HCEC 1CT (cell line): ENCODE data around the gene RPUSD3.
"Not testable (repeated sequence)": the region's sequence is repeated elsewhere in the genome, so short reads cannot be mapped to it uniquely, and the experiment has no call there.

Experiments used
- DNase-seq: peaks from one replicate; pipeline ENCODE4 v3.0.0-alpha.2; 2017

The RPUSD3 gene

DNA sequence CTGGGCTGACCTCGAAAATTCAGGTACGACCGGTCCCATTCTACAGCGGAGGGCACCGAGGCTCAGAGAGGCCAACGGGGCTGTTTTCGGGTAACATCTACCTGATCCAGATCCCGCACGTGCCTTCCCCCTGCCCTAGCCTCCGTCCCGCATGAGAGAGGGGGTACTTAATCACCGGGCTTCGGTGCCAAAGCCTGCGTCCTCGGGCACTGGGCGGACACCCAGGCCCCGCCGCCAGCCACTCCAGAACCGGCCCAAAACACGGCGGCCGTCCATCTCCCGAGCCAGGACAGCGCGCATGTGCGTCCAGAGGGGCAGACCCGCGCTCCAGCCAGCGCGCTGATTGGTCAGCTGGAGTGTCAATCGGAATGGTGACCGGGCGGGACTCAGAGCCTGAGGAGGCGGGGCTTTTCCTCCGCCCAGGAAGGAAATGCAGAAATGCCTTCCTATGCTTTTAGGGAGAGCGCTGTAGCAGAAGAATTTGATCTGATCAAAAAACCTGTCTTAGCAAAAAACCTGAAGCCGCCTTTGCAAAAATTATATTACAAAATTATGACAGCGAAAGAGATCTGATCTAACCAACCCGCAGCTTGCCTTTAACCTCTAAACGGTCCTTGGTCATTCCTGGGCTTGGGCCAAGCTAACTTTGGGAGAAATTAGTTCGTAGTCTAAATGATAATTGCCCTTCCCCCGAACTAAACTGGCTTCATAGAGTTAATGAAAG, at the start of gene RPUSD3:
RPUSD3 (minus strand) TSS at position 294 of the 724 bp plus-strand sequence; CDS start at position 276, 18 bp downstream.
- DNase-seq: peak; percentile 91

- DNase-seq: no peak
These were observed 47.3 kb upstream of the RPUSD3 start for GRCh38 chr3:9891072-9891622.

- DNase-seq: peak; percentile 82
These were observed 46.7 kb upstream of the RPUSD3 start, which contains the start of gene JAGN1 for GRCh38 chr3:9890249-9891071. Gene JAGN1 (plus strand): TSS chr3:9890610. CDS start chr3:9890723, 113 bp downstream.

DNA sequence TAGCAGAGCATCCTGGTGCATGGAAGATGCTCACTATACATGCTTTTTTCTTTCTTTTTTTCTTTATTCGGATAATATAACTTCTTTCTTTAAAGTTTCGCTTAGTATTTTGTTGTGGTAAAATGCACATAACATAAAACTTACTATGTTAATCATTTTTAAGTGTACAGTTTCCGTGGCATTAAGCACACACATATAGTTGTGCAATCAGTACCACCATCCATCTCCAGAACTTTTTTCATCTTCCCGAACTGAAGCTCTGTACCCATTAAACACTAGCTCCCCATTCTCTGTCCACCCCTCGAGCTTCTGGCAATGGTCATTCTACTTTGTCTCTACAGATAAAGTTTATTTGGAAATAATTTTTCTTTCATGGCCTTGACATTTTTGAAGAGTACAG, 45.6 kb upstream of the RPUSD3 start:
- DNase-seq: no peak

DNA sequence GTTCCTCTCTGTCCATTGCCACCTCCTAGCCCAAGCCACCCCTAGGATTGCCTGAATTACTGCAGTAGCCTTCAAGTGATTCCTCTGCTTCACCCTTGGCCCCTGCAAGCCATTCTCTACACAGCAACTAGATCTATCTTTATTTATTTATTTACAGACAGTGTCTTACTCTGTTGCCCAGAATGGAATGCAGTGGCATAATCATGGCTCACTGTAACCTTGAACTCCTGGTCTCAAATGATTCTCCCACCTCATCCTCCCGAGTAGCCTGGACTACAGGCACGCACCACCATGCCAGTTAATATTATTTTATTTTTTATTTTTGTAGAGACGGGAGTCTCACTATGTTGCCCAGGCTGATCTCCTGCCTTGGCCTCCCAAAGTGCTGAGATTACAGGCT, 44.7 kb upstream of the RPUSD3 start:
- no peak for DNase-seq

DNA sequence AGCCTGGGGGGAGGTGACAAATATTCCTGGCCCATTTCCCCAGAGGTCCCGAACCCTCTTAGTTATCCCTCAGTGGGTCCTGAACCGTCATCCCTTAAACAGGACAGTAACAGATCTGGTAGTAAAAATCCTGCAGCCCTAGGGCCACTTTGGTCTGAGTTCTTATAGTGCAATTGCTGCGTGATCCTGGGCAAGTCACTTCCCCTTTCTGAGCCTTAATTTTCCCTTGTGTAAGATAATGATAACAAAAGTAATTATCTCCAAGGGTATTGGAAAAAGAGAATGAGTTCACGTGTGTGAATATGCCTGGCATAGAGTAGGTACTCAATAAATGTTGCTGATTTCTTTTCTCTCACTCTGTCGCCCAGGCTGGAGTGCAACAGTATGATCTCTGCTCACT, 43.7 kb upstream of the RPUSD3 start:
- no peak for DNase-seq

- DNase-seq: no peak
These were observed 42.5 kb upstream of the RPUSD3 start for GRCh38 chr3:9886328-9886727.

DNA sequence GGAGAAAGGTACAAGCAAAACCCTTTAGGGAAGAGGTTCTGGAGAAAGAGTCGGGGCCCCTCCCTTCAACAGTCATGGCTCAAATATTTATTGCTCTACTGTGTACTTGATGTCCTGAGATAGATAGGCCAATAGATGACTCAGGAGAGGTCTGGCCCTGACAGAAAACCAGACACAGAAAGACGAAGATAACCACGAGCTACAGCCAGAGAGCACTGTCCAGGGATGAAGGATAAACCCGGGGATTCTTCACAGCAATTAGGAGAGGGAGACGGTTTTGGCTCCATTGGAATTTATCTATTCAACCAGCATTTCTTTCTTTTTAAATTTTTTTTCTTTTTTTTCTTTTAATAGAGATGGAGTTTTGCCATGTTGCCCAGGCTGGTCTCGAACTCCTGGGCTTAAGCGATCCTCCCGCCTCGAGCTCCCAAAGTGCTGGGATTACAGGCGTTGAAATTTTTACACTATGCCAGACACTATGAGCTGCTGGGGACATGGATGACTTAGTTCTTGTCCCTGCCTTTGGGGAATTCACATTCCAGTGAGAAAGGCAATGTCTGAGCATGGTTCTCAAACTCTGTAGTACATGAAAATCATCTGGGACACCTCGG, 40.9 kb upstream of the RPUSD3 start:
- DNase-seq: peak; percentile 88

GRCh38 chr3:9883706-9884554, 40.1 kb upstream of the RPUSD3 start:
- DNase-seq: no peak

- no peak for DNase-seq
These were observed 37.6 kb upstream of the RPUSD3 start for GRCh38 chr3:9881441-9881840.

GRCh38 chr3:9879830-9880549, 36.2 kb upstream of the RPUSD3 start, which contains the start of gene CIDEC:
Gene CIDEC (minus strand): TSS chr3:9880253. CDS start chr3:9878486, 1,767 bp downstream.
- DNase-seq: no peak

GRCh38 chr3:9878700-9879099, 34.9 kb upstream of the RPUSD3 start:
- no peak for DNase-seq

DNA sequence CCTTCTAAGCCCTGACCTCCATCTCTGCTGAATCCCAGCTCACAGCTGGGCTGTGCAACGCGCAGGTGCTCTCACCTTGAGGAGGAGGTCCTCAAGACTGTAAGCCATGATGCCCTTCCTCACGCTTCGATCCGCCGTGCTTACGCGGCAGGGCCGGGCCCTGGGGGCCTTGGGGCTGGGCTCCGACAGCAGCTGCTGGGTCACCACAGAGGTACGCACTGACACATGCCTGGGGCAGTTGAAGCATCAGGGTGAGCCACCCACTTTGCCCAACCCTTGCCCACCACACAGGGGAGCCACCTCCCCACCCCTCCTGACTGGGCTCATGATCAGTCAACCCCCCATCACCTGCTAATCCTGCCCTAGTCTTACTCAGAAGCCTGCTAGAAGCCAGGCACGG, 33.2 kb upstream of the RPUSD3 start:
- DNase-seq: no peak

DNA sequence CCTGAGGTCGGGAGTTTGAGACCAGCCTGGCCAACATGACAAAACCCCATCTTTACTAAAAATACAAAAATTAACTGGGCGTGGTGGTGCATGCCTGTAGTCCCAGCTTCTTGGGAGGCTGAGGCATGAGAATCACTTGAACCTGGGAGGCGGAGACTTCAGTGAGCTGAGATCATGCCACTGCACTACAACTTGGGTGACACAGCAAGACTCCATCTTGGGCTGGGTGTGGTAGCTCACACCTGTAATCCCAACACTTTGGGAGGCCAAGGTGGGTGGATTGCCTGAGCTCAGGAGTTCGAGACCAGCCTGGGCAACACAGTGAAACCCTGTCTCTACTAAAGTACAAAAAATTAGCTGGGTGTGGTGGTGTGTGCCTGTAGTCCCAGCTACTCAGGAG, 32.4 kb upstream of the RPUSD3 start:
- not testable (repeated sequence) for DNase-seq

DNA sequence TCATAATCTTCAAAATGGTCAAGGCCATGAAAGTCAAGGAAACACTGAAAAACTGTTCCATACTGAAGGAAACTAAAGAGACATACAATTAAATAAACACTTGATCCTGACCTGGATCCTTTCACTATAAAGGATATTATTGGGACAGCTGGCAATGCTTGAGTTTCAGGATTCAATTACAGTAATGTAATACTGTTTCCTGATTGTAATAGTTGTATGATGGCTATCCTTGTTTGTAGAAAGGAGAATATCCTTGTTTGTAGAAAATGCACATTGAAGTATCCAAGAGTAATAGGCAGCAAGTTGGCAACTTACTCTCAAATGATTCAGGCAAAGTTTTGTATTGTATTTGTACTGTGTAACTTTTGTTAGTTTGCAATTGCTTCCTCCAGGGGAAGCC, 31.6 kb upstream of the RPUSD3 start:
- DNase-seq: no peak

DNA sequence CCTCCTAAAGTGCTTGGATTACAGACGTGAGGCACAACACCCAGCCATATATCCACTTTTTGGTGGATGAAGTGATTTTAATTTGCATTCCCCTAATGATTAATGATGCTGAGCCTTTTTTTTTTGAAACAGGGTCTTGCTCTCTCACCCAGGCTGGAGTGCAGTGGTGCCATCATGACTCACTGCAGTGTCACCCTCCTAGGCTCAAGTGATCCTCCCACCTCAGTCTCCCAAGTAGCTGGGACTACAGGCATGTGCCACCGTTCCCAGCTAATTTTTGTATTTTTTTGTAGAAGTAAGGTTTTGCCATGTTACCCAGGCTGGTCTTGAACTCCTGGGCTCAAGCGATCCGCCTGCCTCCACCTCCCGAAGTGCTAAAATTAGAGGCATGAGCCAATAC, 28.3 kb upstream of the RPUSD3 start:
- not testable (repeated sequence) for DNase-seq

DNA sequence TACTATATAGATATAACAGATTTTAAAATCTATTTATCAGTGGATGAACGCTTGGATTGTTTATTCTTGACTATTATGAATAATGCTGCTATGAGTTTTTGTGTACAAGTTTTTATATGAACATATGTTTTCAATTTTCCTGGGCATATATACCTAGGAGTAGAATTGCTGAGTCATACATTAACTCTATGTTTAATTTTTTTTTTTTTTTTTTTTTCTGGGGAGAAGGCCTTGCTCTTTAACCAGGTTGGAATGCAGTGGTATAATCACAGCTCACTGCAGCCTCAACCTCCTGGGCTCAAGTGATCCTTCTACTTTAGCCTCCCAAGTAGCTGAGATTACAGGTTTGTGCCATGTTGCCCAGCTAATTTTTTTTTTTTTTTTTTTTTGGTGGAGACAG, 27.2 kb upstream of the RPUSD3 start:
- DNase-seq: peak; percentile 93

DNA sequence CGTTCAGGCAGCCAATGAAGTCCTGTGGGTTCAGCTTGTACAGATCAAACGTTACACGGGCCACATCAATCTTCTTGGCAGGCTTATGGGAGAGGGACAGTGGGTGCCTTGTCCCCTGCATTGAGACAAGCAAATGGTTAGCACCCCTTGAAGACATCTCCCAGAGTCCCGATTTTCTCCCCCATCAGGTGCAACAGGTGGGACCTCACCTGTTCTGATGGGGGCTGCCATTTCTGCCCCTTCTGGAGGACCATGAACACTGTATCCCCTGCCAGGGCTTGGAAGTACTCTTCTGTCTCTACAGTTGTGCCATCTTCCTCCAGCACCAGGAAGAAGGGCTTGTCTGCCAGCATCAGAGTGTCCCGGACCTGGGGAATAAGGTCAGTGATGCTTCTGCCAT, 26.1 kb upstream of the RPUSD3 start:
- DNase-seq: no peak

GRCh38 chr3:9867106-9867505, 23.3 kb upstream of the RPUSD3 start:
- DNase-seq: no peak

- DNase-seq: peak; percentile 69
These were observed 22.8 kb upstream of the RPUSD3 start for GRCh38 chr3:9866639-9867038.

DNA sequence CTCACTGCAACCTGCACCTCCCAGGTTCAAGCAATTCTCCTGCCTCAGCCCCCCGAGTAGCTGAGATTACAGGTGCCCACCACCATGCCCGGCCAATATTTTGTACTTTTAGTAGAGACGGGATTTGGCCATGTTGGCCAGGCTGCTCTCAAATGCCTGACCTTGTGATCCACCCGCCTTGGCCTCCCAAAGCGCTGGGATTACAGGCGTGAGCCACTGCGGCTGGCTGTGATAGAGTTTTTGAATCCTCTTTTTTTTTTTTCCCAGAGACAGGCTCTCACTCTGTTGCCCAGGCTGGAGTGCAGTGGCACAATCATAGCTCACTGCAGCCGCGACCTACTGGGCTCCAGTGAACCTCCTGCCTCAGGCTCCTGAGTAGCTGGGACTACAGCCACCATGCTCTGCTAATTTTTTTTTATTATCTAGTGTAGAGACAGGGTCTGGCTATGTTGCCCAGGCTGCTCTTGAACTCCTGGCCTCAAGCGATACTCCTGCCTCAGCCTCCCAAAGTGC, 21.4 kb upstream of the RPUSD3 start:
- DNase-seq: not testable (repeated sequence)
